CD14-positive monocyte (primary cell): Measurements from ENCODE around the gene MICALL1. TPM values are rescaled to one million over a fixed set of nuclear protein-coding genes. Genes with fewer than 3 reads are reported as not detected.

ENCODE experiments used
- DNase-seq, 3 donors: peaks; one replicate each; pipeline ENCODE4 v3.0.0-alpha.2; 2011 to 2022
- H2AFZ ChIP-seq: 2 replicates; pipeline ENCODE4 v1.6.0; 2012; ENCODE audit warnings: mild to moderate bottlenecking, low read depth, low read length, inconsistent platforms; ENCODE audit not compliant: insufficient read depth, poor library complexity, severe bottlenecking
- H3K27ac ChIP-seq, 2 donors: 1 replicate in 1 of 2; 2 replicates in 1 of 2; pipeline ENCODE4 v1.5.1; 2012 to 2013; ENCODE audit warnings: low read length in 2 of 2, control low read depth in 1 of 2, inconsistent platforms in 1 of 2, low read depth in 1 of 2, mild to moderate bottlenecking in 1 of 2
- H3K27me3 ChIP-seq, 2 donors: one replicate each; pipeline versions ENCODE4 v1.6.0 to v1.6.1; 2011 to 2013; ENCODE audit warnings: low read length in 2 of 2; ENCODE audit not compliant: control insufficient read depth in 2 of 2, insufficient read depth in 2 of 2
- H3K36me3 ChIP-seq, 2 donors: replicated peaks in 1 of 2; 1 replicate in 1 of 2; 2 replicates in 1 of 2; pipeline versions ENCODE4 v1.5.1 to v1.6.1; 2012 to 2013; ENCODE audit warnings: low read length in 2 of 2, control low read depth in 1 of 2, inconsistent platforms in 1 of 2, mild to moderate bottlenecking in 1 of 2; ENCODE audit not compliant: insufficient read depth in 2 of 2, control insufficient read depth in 1 of 2
- H3K4me1 ChIP-seq, 2 donors: 1 replicate in 1 of 2; 2 replicates in 1 of 2; pipeline versions ENCODE4 v1.5.1 to v1.6.1; 2012 to 2013; ENCODE audit warnings: low read length in 2 of 2, control low read depth in 1 of 2, inconsistent platforms in 1 of 2, mild to moderate bottlenecking in 1 of 2, moderate library complexity in 1 of 2; ENCODE audit not compliant: insufficient read depth in 2 of 2, control insufficient read depth in 1 of 2
- H3K4me2 ChIP-seq: replicated peaks from 2 replicates; pipeline ENCODE3; 2012; ENCODE audit warnings: low read length, moderate library complexity, mild to moderate bottlenecking; ENCODE audit not compliant: poor library complexity, severe bottlenecking; ENCODE audit errors: extremely low read depth
- H3K4me3 ChIP-seq, 3 experiments: fragments of 200-600 bp in 1 of 3; sonication (generic) in 1 of 3; replicated peaks in 1 of 3; 1 replicate in 2 of 3; 2 replicates in 1 of 3; pipeline ENCODE4 v1.5.1; 2011 to 2013; ENCODE audit warnings: low read length in 3 of 3, mild to moderate bottlenecking in 3 of 3, control low read depth in 2 of 3, low read depth in 2 of 3, inconsistent platforms in 1 of 3, moderate library complexity in 1 of 3
- H3K79me2 ChIP-seq: 2 replicates; pipeline ENCODE4 v1.6.0; 2012; ENCODE audit warnings: mild to moderate bottlenecking, control low read depth, inconsistent platforms, low read length, moderate library complexity; ENCODE audit not compliant: insufficient read depth
- H3K9ac ChIP-seq: 2 replicates; pipeline ENCODE4 v1.6.0; 2017; ENCODE audit warnings: low read length, mild to moderate bottlenecking; ENCODE audit not compliant: insufficient read depth, poor library complexity, severe bottlenecking
- H3K9me3 ChIP-seq, 2 donors: replicated peaks in 1 of 2; 1 replicate in 1 of 2; 2 replicates in 1 of 2; pipeline versions ENCODE4 v1.5.1 to v1.6.1; 2012 to 2013; ENCODE audit warnings: low read length in 2 of 2, control low read depth in 1 of 2; ENCODE audit not compliant: control insufficient read depth in 1 of 2, insufficient read depth in 1 of 2
- H4K20me1 ChIP-seq: 2 replicates; pipeline ENCODE4 v1.6.0; 2012; ENCODE audit warnings: mild to moderate bottlenecking, low read length, control low read depth, moderate library complexity; ENCODE audit not compliant: insufficient read depth
- H3K27ac Mint-ChIP-seq, 7 donors: one replicate each; pipeline ENCODE4 v1.8.0; 2020; ENCODE audit warnings: mild to moderate bottlenecking in 7 of 7, mixed read lengths in 7 of 7, moderate library complexity in 6 of 7, inconsistent platforms in 2 of 7
- H3K27me3 Mint-ChIP-seq, 3 donors: one replicate each; pipeline ENCODE4 v1.8.0; 2021 to 2022; ENCODE audit warnings: low read depth in 3 of 3, mild to moderate bottlenecking in 3 of 3, mixed read lengths in 3 of 3, moderate library complexity in 3 of 3, inconsistent platforms in 1 of 3
- H3K36me3 Mint-ChIP-seq, 2 donors: one replicate each; pipeline ENCODE4 v1.8.0; 2020; ENCODE audit warnings: mixed read lengths in 2 of 2, inconsistent platforms in 1 of 2, mild to moderate bottlenecking in 1 of 2
- H3K4me1 Mint-ChIP-seq: one replicate; pipeline ENCODE4 v1.8.0; 2020; ENCODE audit warnings: mild to moderate bottlenecking, mixed read lengths
- H3K4me3 Mint-ChIP-seq, 2 donors: one replicate each; pipeline ENCODE4 v1.8.0; 2020; ENCODE audit warnings: mild to moderate bottlenecking in 2 of 2, mixed read lengths in 2 of 2, moderate library complexity in 1 of 2
- H3K9me3 Mint-ChIP-seq, 7 donors: one replicate each; pipeline ENCODE4 v1.8.0; 2020 to 2022; ENCODE audit warnings: mixed read lengths in 7 of 7, mild to moderate bottlenecking in 6 of 7, moderate library complexity in 6 of 7, inconsistent platforms in 2 of 7
- WGBS: methylation state at CpG from one replicate; pipeline ENCODE4 v1.1.5; 2013; ENCODE audit warnings: missing lambda C conversion rate; ENCODE audit not compliant: insufficient coverage; 5-methylcytosine and 5-hydroxymethylcytosine counted together
- intact Hi-C, 2 donors: fragments of 100-400 bp; cut with micrococcal nuclease; formaldehyde crosslinking; loops; one replicate each; pipeline versions ENCODE4 v1.15.0 to v1.15.1; 2023
- polyA plus RNA-seq, 3 donors: library from polyadenylated mRNA; depleted of rRNA in 1 of 3; unstranded in 2 of 3; stranded (reverse) in 1 of 3; fragments of 300-500 nt in 2 of 3; fragments of >200 nt in 1 of 3; fragmentation: Illumina TruSeq in 2 of 3; gene quantifications; 1 replicate in 2 of 3; 2 replicates in 1 of 3; pipeline ENCODE4 v1.2.3, GENCODE V29; 2012 to 2021
- TF ChIP-seq, protein P1 (sequence below): fragments of 200-600 bp; IDR thresholded peaks from one replicate; pipeline ENCODE4 v1.8.0; 2022; ENCODE audit warnings: antibody characterized with exemption, mild to moderate bottlenecking

Gene MICALL1
- polyA plus RNA-seq, 3 donors, result 0.51 to 7.0 (median 1.3) TPM

DNA sequence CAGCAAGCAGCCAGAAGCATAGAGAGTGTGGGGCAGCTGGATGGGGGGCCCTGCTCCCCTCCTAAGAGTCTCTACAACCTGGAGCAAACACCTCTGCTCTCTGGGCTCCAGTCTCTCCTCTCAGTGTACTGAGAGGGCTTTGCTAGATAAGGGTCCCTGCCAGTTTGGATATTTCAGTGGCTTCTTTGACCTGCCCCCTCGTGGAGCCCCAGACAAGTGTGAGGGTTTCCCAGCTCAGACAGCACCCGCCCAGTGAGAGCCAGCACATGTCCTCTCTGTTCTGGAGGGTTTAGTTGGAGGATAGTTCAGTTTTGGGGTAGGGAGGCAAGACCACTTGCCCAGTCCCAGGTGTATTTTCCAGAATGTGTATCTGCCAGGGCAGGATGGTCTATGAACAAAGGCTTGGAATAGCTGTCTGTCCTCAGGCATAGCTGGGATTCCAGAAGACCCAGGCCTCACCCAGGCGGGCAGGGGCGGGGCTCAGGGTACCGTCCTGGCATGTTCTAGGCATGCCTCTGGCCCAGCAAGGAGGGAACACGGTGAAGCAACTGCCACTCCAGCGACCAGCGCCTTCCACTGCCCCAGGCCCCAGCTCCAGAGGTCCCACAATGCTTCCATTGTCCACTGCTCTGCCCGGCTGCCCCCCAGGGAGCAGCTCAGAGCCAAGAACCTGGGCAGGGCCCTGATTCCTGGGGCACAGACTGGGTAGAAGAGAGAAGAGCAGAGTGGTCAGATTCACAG, 7.5 kb upstream of the MICALL1 start:
- H3K27ac Mint-ChIP-seq, result peak overlapping the region in 2 of 7 donors; percentile 25 to 41
- H3K4me3 Mint-ChIP-seq, result no peak overlapping the region
- 73% methylated on average over 3 of the region's 9 CpGs for WGBS
- Histone ChIP-seq H3K36me3 (no peaks in the 10 kb centered on the region), H2AFZ (no peak overlapping the region), H3K4me3 (no peak overlapping the region), H3K27ac (no peak overlapping the region), H3K4me2 (no peak overlapping the region), H3K4me1 (peaks cover 10 to 14% of the 10 kb centered on the region in 2 donors), H3K27me3 (no peaks in the 10 kb centered on the region), H3K9me3 (no peaks in the 10 kb centered on the region), H3K79me2 (no peaks in the 10 kb centered on the region), H4K20me1 (no peaks in the 10 kb centered on the region), H3K9ac (no peak overlapping the region)
- no peak for DNase-seq
- intact Hi-C loops, result no loop called here
- peaks cover 24% of the 10 kb centered on the region for H3K4me1 Mint-ChIP-seq
- TF ChIP-seq, protein P1, sequence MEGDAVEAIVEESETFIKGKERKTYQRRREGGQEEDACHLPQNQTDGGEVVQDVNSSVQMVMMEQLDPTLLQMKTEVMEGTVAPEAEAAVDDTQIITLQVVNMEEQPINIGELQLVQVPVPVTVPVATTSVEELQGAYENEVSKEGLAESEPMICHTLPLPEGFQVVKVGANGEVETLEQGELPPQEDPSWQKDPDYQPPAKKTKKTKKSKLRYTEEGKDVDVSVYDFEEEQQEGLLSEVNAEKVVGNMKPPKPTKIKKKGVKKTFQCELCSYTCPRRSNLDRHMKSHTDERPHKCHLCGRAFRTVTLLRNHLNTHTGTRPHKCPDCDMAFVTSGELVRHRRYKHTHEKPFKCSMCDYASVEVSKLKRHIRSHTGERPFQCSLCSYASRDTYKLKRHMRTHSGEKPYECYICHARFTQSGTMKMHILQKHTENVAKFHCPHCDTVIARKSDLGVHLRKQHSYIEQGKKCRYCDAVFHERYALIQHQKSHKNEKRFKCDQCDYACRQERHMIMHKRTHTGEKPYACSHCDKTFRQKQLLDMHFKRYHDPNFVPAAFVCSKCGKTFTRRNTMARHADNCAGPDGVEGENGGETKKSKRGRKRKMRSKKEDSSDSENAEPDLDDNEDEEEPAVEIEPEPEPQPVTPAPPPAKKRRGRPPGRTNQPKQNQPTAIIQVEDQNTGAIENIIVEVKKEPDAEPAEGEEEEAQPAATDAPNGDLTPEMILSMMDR, result no peak
- H3K36me3 Mint-ChIP-seq, result peaks cover 0 to 2% of the 10 kb centered on the region in 2 donors
- no peaks in the 10 kb centered on the region for H3K9me3 Mint-ChIP-seq
- peaks cover 0 to 5% (median 3%) of the 10 kb centered on the region in 3 donors for H3K27me3 Mint-ChIP-seq

DNA sequence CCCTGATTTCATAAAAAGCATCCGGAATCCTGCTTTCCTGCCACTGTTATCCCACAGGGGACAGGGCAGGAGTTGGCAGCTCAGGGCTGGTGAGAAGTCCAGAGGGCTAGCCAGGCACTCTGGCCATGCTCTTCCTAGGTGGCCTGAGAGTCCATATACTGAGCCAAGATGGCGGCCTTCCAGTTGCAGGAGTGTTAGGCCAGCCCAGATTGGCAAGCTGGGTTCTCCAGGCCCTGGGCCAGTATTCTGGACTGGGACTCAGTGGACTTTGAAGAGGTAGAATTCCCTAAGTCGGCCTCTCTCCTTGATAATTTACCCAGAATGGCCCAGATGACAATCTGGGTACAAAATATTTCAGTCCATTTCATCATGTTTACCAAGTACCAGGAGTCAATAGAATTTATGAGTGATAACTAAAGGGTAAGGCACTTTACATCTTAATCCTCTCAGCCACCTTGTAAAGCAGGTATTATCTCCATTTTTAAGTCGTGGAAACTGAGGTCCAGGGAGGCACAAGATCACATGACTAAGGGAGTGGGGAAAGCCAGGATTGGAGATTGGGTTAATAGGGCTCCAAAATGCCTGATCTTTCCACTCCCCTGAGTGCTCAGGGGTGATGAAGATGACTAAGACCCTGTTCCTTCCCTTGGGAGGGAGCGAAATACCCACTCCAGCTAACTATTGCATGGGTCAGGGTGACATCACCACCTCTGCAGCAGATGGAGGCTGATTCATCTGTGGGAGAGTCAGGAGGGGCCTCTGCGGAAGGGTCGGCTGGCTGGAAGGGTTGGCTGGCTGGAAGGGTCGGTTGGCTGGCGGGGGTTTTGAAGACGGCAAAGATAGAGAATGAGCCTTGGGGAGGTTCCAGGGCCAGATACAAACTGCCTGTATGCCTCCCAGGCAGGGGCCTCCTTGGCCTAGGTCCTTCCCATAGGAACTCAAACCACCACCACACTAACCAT, 1.2 kb upstream of the MICALL1 start:
- Histone ChIP-seq H3K4me1 (peaks cover 13 to 23% of the 10 kb centered on the region in 2 donors), H3K4me3 (peak overlapping the region in 1 of 3 experiments; percentile 78), H3K9me3 (no peaks in the 10 kb centered on the region), H3K27me3 (no peaks in the 10 kb centered on the region), H3K36me3 (no peaks in the 10 kb centered on the region), H2AFZ (peak overlapping the region; percentile 90), H3K79me2 (no peaks in the 10 kb centered on the region), H3K27ac (no peak overlapping the region), H3K4me2 (peak overlapping the region; percentile 92), H3K9ac (peak overlapping the region; percentile 60), H4K20me1 (peaks cover 5% of the 10 kb centered on the region)
- TF ChIP-seq, protein P1, result no peak
- intact Hi-C loops, result loop anchor here in 1 of 2 donors (5.0 kb wide), 1 partner anchor 47 kb away; the partner anchor contains the start of genes C22orf23 and POLR2F
- Mint-ChIP-seq H3K27me3 (peaks cover 5 to 13% (median 9%) of the 10 kb centered on the region in 3 donors), H3K36me3 (no peaks in the 10 kb centered on the region), H3K4me3 (peak overlapping the region; percentile 80 to 84), H3K4me1 (peaks cover 33% of the 10 kb centered on the region), H3K27ac (peak overlapping the region; percentile 57 to 88 (median 64)), H3K9me3 (no peaks in the 10 kb centered on the region)
- peak; percentile 72 to 94 (median 78) for DNase-seq
- 100% methylated on average over 2 of the region's 10 CpGs for WGBS
